Fibroblast of mammary gland (primary cell): ENCODE measurements around the gene SYK.

Source experiments
- DNase-seq: peaks from one replicate; pipeline ENCODE4 v3.0.0-alpha.2; 2010; ENCODE audit warnings: low read depth
- H3K4me3 ChIP-seq: 2 replicates; pipeline ENCODE4 v1.5.1; 2011; ENCODE audit warnings: low read depth, mild to moderate bottlenecking, low read length, moderate library complexity; ENCODE audit not compliant: control insufficient read depth
- CTCF ChIP-seq: conservative IDR thresholded peaks from 2 replicates; pipeline ENCODE4 v1.5.1; 2011; ENCODE audit warnings: low read depth, low read length, inconsistent platforms; ENCODE audit not compliant: control insufficient read depth, insufficient read depth

SYK gene

GRCh38 chr9:90793729-90794128, 7.9 kb upstream of the SYK start:
- no peak for TF ChIP-seq CTCF
- DNase-seq, result no peak
- H3K4me3 ChIP-seq, result no peak overlapping the region

- no peak for DNase-seq
- no peak overlapping the region for H3K4me3 ChIP-seq
- no peak for TF ChIP-seq CTCF
Observed at GRCh38 chr9:90795084-90795483, 6.5 kb upstream of the SYK start.

- no peak overlapping the region for H3K4me3 ChIP-seq
- no peak for DNase-seq
- no peak for TF ChIP-seq CTCF
Observed at GRCh38 chr9:90795871-90796317, 5.7 kb upstream of the SYK start.

GRCh38 chr9:90799271-90799852, 2.3 kb upstream of the SYK start:
- H3K4me3 ChIP-seq, result no peak overlapping the region
- no peak for TF ChIP-seq CTCF
- no peak for DNase-seq

- no peak for TF ChIP-seq CTCF
- DNase-seq, result no peak
- no peak overlapping the region for H3K4me3 ChIP-seq
Observed at GRCh38 chr9:90801973-90802322, 329 bp downstream of the SYK start.

GRCh38 chr9:90802386-90802985, 867 bp downstream of the SYK start:
- TF ChIP-seq CTCF, result no peak
- DNase-seq, result no peak
- H3K4me3 ChIP-seq, result no peak overlapping the region
